ENCODE measurements around the gene PID1.

PID1 gene

GRCh38 chr2:229269941-229270340, 1.1 kb downstream of the PID1 start:
- H2AFZ ChIP-seq (ENCODE audit: low read length): no peak overlapping the region
- no peak overlapping the region for H3K27ac ChIP-seq (ENCODE audit: low read length)
- no peak overlapping the region for H3K4me3 ChIP-seq (ENCODE audit: low read length)
- no peaks in the 10 kb centered on the region for H3K36me3 ChIP-seq (replicated peaks; ENCODE audit: insufficient read depth, low read length)
- no peak overlapping the region for H3K9ac ChIP-seq (ENCODE audit: low read length)
- H3K27me3 ChIP-seq (replicated peaks; ENCODE audit: insufficient read depth, low read length): no peaks in the 10 kb centered on the region; the same call in 1 of the 2 replicates
- H3K4me1 ChIP-seq (ENCODE audit: low read length): no peaks in the 10 kb centered on the region
- no peaks in the 10 kb centered on the region for H4K20me1 ChIP-seq (ENCODE audit: insufficient read depth, low read length)
- no peak for TF ChIP-seq CTCF (IDR thresholded peaks at IDR 0.05; ENCODE audit: low read length)
- no peak for TF ChIP-seq EZH2 (optimal IDR thresholded peaks at IDR 0.05; ENCODE audit: low read depth, low read length)
- TF ChIP-seq EZH2phosphoT487 (IDR thresholded peaks at IDR 0.05; ENCODE audit: low read length): no peak
- no peaks in the 10 kb centered on the region for H3K9me3 ChIP-seq (replicated peaks; ENCODE audit: insufficient read depth, low read length)
- H3K79me2 ChIP-seq (ENCODE audit: low read length): no peaks in the 10 kb centered on the region
- H3K9me2 ChIP-seq (replicated peaks; ENCODE audit: insufficient read depth, low read length): no peaks in the 10 kb centered on the region
- H3K4me2 ChIP-seq (ENCODE audit: low read depth, low read length): no peak overlapping the region
- H3F3A ChIP-seq (ENCODE audit: insufficient read depth, low read length): no peaks in the 10 kb centered on the region
- no peak for DNase-seq

- Histone ChIP-seq H3K4me3 (ENCODE audit: low read length) (no peak overlapping the region), H3K9me2 (replicated peaks; ENCODE audit: insufficient read depth, low read length) (no peaks in the 10 kb centered on the region), H3K9ac (ENCODE audit: low read length) (no peak overlapping the region), H3K4me2 (ENCODE audit: low read depth, low read length) (no peak overlapping the region), H4K20me1 (ENCODE audit: insufficient read depth, low read length) (no peaks in the 10 kb centered on the region), H3K4me1 (ENCODE audit: low read length) (no peaks in the 10 kb centered on the region), H2AFZ (ENCODE audit: low read length) (no peak overlapping the region), H3K9me3 (replicated peaks; ENCODE audit: insufficient read depth, low read length) (no peaks in the 10 kb centered on the region), H3K27me3 (replicated peaks; ENCODE audit: insufficient read depth, low read length) (no peaks in the 10 kb centered on the region; the same call in 1 of the 2 replicates), H3K27ac (ENCODE audit: low read length) (no peak overlapping the region), H3F3A (ENCODE audit: insufficient read depth, low read length) (no peaks in the 10 kb centered on the region), H3K79me2 (ENCODE audit: low read length) (no peaks in the 10 kb centered on the region), H3K36me3 (replicated peaks; ENCODE audit: insufficient read depth, low read length) (no peaks in the 10 kb centered on the region)
- TF ChIP-seq EZH2phosphoT487 (IDR thresholded peaks at IDR 0.05; ENCODE audit: low read length) (no peak), CTCF (IDR thresholded peaks at IDR 0.05; ENCODE audit: low read length) (no peak), EZH2 (optimal IDR thresholded peaks at IDR 0.05; ENCODE audit: low read depth, low read length) (no peak)
- no peak for DNase-seq
Measured at GRCh38 chr2:229269146-229269545, 1.9 kb downstream of the PID1 start.

GRCh38 chr2:229268626-229269025, 2.5 kb downstream of the PID1 start:
- Histone ChIP-seq H3K79me2 (ENCODE audit: low read length) (no peaks in the 10 kb centered on the region), H2AFZ (ENCODE audit: low read length) (no peak overlapping the region), H3K27me3 (replicated peaks; ENCODE audit: insufficient read depth, low read length) (no peaks in the 10 kb centered on the region; the same call in 1 of the 2 replicates), H4K20me1 (ENCODE audit: insufficient read depth, low read length) (no peaks in the 10 kb centered on the region), H3K4me1 (ENCODE audit: low read length) (no peaks in the 10 kb centered on the region), H3F3A (ENCODE audit: insufficient read depth, low read length) (no peaks in the 10 kb centered on the region), H3K9me2 (replicated peaks; ENCODE audit: insufficient read depth, low read length) (no peaks in the 10 kb centered on the region), H3K9ac (ENCODE audit: low read length) (no peak overlapping the region), H3K4me3 (ENCODE audit: low read length) (no peak overlapping the region), H3K36me3 (replicated peaks; ENCODE audit: insufficient read depth, low read length) (no peaks in the 10 kb centered on the region), H3K27ac (ENCODE audit: low read length) (no peak overlapping the region), H3K4me2 (ENCODE audit: low read depth, low read length) (no peak overlapping the region), H3K9me3 (replicated peaks; ENCODE audit: insufficient read depth, low read length) (no peaks in the 10 kb centered on the region)
- no peak for DNase-seq
- no peak for TF ChIP-seq EZH2 (optimal IDR thresholded peaks at IDR 0.05; ENCODE audit: low read depth, low read length)

GRCh38 chr2:229267080-229267479, 4.0 kb downstream of the PID1 start:
- H2AFZ ChIP-seq (ENCODE audit: low read length): no peak overlapping the region
- H4K20me1 ChIP-seq (ENCODE audit: insufficient read depth, low read length): no peaks in the 10 kb centered on the region
- no peaks in the 10 kb centered on the region for H3K9me3 ChIP-seq (replicated peaks; ENCODE audit: insufficient read depth, low read length)
- H3K4me2 ChIP-seq (ENCODE audit: low read depth, low read length): no peak overlapping the region
- H3K27ac ChIP-seq (ENCODE audit: low read length): no peak overlapping the region
- H3K79me2 ChIP-seq (ENCODE audit: low read length): no peaks in the 10 kb centered on the region
- H3K27me3 ChIP-seq (replicated peaks; ENCODE audit: insufficient read depth, low read length): no peaks in the 10 kb centered on the region; the same call in 1 of the 2 replicates
- H3K4me3 ChIP-seq (ENCODE audit: low read length): no peak overlapping the region
- no peaks in the 10 kb centered on the region for H3K9me2 ChIP-seq (replicated peaks; ENCODE audit: insufficient read depth, low read length)
- no peaks in the 10 kb centered on the region for H3F3A ChIP-seq (ENCODE audit: insufficient read depth, low read length)
- no peaks in the 10 kb centered on the region for H3K36me3 ChIP-seq (replicated peaks; ENCODE audit: insufficient read depth, low read length)
- DNase-seq: no peak
- no peaks in the 10 kb centered on the region for H3K4me1 ChIP-seq (ENCODE audit: low read length)
- TF ChIP-seq EZH2phosphoT487 (IDR thresholded peaks at IDR 0.05; ENCODE audit: low read length) (no peak), CTCF (IDR thresholded peaks at IDR 0.05; ENCODE audit: low read length) (no peak), EZH2 (optimal IDR thresholded peaks at IDR 0.05; ENCODE audit: low read depth, low read length) (no peak)
- H3K9ac ChIP-seq (ENCODE audit: low read length): no peak overlapping the region
